Measurements from ENCODE around the gene POLR2L.

DNA sequence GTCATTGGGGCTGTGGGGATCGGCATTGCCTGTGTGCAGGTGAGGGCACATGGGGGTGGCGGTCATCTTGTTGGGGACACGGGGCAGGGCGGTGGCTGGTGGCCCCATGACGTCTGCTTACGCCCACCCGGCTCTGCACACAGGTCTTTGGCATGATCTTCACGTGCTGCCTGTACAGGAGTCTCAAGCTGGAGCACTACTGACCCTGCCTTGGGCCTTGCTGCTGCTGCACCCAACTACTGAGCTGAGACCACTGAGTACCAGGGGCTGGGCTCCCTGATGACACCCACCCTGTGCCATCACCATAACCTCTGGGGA, 4.4 kb downstream of the POLR2L start:
- TF ChIP-seq, protein P1, sequence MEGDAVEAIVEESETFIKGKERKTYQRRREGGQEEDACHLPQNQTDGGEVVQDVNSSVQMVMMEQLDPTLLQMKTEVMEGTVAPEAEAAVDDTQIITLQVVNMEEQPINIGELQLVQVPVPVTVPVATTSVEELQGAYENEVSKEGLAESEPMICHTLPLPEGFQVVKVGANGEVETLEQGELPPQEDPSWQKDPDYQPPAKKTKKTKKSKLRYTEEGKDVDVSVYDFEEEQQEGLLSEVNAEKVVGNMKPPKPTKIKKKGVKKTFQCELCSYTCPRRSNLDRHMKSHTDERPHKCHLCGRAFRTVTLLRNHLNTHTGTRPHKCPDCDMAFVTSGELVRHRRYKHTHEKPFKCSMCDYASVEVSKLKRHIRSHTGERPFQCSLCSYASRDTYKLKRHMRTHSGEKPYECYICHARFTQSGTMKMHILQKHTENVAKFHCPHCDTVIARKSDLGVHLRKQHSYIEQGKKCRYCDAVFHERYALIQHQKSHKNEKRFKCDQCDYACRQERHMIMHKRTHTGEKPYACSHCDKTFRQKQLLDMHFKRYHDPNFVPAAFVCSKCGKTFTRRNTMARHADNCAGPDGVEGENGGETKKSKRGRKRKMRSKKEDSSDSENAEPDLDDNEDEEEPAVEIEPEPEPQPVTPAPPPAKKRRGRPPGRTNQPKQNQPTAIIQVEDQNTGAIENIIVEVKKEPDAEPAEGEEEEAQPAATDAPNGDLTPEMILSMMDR (IDR thresholded peaks at IDR 0.05), result no peak
- TF ChIP-seq EP300 (IDR thresholded peaks at IDR 0.05), result no peak
- TF ChIP-seq POLR2A (IDR thresholded peaks at IDR 0.05), result no peak

All from ovary (tissue), 3 donors.